ENCODE data around the gene METRNL.

METRNL gene

DNA sequence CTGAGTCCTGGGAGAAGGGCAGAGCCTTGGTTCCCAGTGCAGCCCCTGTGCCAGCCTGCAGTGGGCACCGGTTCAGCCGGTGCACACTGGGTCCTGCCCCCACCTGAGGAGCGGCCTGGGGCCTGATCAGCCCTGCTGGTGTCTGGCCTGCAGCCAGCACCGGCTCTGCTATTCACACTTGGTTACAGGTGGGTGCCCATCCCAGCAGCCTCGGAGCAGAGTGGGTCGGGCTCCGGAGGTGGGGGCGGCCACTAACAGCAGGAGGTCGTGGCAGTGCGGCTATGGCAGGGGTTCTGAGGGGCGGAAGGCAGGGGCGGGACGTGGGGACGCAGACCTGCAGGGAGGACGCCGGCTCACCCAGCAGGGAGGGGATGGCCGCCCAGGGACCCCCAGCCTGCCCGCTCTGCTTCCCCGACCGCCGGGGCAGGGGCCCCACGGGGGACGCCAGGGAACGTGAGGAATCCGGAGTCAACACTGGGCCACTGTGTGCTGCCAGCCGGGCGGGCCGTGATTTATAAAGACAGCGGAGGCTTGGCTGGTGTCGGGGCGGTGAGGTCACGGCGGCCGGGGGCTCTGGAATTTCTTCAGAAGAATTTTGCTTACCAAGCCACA, 20.3 kb downstream of the METRNL start:
- no peaks in the 10 kb centered on the region for H3K9me3 ChIP-seq (ENCODE audit: control insufficient read depth, low read depth, low read length)
- H3K36me3 ChIP-seq (ENCODE audit: control insufficient read depth, low read depth, low read length), result peaks cover 6% of the 10 kb centered on the region
- H3K4me3 ChIP-seq (ENCODE audit: low read length), result peak overlapping the region; percentile 30
- no peaks in the 10 kb centered on the region for H3K27me3 ChIP-seq (ENCODE audit: control insufficient read depth, insufficient read depth, low read length)
- no peak overlapping the region for H3K27ac ChIP-seq (ENCODE audit: low read length)
- H3K9ac ChIP-seq (ENCODE audit: low read length), result no peak overlapping the region
- peaks cover 12% of the 10 kb centered on the region for H3K4me1 ChIP-seq (ENCODE audit: control insufficient read depth, low read depth, low read length)

DNA sequence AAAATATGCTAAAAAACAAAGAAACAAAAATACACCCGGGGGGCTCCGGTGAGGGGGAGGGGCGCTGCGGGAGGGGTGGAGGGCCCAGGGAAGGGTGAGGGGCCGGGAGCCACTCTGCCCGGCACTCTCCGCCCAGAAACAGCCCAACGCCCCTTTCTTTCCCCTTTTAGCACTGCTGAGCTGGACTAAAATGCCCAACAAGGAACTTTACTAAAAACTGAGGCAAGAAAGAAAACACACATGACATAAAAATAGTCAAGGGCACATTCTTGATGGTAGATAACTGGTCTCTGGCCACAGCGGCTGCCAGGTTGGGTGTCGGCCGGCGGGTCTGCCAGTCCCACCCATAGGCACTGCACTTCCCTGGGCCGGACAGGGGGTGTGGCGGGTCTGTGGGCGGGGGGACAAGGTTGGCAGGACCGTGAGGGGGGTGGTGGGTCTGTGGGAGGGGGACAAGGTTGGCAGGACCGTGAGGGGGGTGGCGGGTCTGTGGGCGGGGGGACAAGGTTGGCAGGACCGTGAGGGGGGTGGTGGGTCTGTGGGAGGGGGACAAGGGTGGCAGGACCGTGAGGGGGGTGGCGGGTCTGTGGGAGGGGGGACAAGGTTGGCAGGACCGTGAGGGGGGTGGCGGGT, 20.9 kb downstream of the METRNL start:
- H3K27ac ChIP-seq (ENCODE audit: low read length), result no peak overlapping the region
- H3K4me3 ChIP-seq (ENCODE audit: low read length), result peak overlapping the region; percentile 30
- H3K9me3 ChIP-seq (ENCODE audit: control insufficient read depth, low read depth, low read length), result no peaks in the 10 kb centered on the region
- H3K9ac ChIP-seq (ENCODE audit: low read length), result no peak overlapping the region
- H3K36me3 ChIP-seq (ENCODE audit: control insufficient read depth, low read depth, low read length), result peaks cover 6% of the 10 kb centered on the region
- H3K27me3 ChIP-seq (ENCODE audit: control insufficient read depth, insufficient read depth, low read length), result no peaks in the 10 kb centered on the region
- peaks cover 12% of the 10 kb centered on the region for H3K4me1 ChIP-seq (ENCODE audit: control insufficient read depth, low read depth, low read length)

- Histone ChIP-seq H3K36me3 (ENCODE audit: control insufficient read depth, low read depth, low read length) (peaks cover under 1% of the 10 kb centered on the region), H3K4me1 (ENCODE audit: control insufficient read depth, low read depth, low read length) (peaks cover 12% of the 10 kb centered on the region), H3K9ac (ENCODE audit: low read length) (no peak overlapping the region), H3K27me3 (ENCODE audit: control insufficient read depth, insufficient read depth, low read length) (no peaks in the 10 kb centered on the region), H3K9me3 (ENCODE audit: control insufficient read depth, low read depth, low read length) (no peaks in the 10 kb centered on the region), H3K4me3 (ENCODE audit: low read length) (no peak overlapping the region), H3K27ac (ENCODE audit: low read length) (no peak overlapping the region)
Observed at GRCh38 chr17:83100853-83101391, 21.5 kb downstream of the METRNL start.

- Histone ChIP-seq H3K27ac (ENCODE audit: low read length) (no peak overlapping the region), H3K4me1 (ENCODE audit: control insufficient read depth, low read depth, low read length) (peaks cover 12% of the 10 kb centered on the region), H3K27me3 (ENCODE audit: control insufficient read depth, insufficient read depth, low read length) (no peaks in the 10 kb centered on the region), H3K4me3 (ENCODE audit: low read length) (no peak overlapping the region), H3K9ac (ENCODE audit: low read length) (no peak overlapping the region), H3K9me3 (ENCODE audit: control insufficient read depth, low read depth, low read length) (no peaks in the 10 kb centered on the region), H3K36me3 (ENCODE audit: control insufficient read depth, low read depth, low read length) (no peaks in the 10 kb centered on the region)
Observed at GRCh38 chr17:83101805-83102480, 22.5 kb downstream of the METRNL start.

DNA sequence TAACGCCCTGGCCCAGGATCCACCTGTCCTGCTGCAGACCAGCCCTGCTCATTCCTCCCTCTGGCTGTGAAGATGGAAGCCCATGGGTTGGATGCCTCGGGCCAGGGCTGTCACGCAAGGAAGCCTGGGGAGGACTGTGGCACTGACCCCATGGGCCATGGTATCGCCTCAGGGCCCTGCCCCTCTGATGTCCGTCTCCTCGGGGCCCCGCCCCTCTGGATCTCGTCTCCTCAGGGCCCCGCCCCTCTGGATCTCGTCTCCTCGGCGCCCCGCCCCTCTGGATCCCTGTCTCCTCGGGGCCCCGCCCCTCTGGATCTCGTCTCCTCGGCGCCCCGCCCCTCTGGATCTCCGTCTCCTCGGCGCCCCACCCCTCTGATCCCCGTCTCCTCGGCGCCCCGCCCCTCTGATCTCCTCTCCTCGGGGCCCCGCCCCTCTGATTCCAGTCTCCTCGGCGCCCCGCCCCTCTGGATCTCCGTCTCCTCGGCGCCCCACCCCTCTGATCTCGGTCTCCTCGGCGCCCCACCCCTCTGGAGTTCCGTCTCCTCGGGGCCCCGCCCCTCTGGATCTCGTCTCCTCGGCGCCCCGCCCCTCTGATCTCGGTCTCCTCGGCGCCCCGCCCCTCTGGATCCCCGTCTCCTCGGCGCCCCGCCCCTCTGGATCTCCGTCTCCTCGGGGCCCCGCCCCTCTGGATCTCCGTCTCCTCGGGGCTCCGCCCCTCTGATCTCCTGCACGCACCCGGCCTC, 24.0 kb downstream of the METRNL start:
- Histone ChIP-seq H3K9ac (ENCODE audit: low read length) (no peak overlapping the region), H3K4me3 (ENCODE audit: low read length) (no peak overlapping the region), H3K27ac (ENCODE audit: low read length) (no peak overlapping the region), H3K9me3 (ENCODE audit: control insufficient read depth, low read depth, low read length) (no peaks in the 10 kb centered on the region), H3K27me3 (ENCODE audit: control insufficient read depth, insufficient read depth, low read length) (no peaks in the 10 kb centered on the region), H3K36me3 (ENCODE audit: control insufficient read depth, low read depth, low read length) (no peaks in the 10 kb centered on the region), H3K4me1 (ENCODE audit: control insufficient read depth, low read depth, low read length) (peaks cover 12% of the 10 kb centered on the region)

DNA sequence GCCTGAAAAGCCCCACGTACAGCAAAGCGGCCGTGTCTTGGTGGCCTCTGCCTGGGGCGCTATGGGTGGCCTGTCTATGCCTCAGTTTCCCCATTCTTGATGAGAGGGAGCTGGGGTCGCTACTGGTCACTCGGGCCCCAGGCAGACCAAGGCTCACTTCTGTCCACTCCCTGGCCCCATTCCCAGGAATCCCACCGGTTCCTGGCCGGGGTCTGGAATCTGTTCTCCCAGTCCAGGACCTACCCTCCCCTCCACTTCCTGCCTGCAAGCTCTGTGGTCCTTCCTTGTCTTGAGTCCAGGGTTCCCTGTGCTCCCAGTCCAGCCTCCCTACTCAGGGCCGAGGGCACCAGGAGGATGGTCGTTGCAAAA, 24.5 kb downstream of the METRNL start:
- Histone ChIP-seq H3K27me3 (ENCODE audit: control insufficient read depth, insufficient read depth, low read length) (no peaks in the 10 kb centered on the region), H3K4me1 (ENCODE audit: control insufficient read depth, low read depth, low read length) (peaks cover 11% of the 10 kb centered on the region), H3K4me3 (ENCODE audit: low read length) (no peak overlapping the region), H3K9ac (ENCODE audit: low read length) (no peak overlapping the region), H3K27ac (ENCODE audit: low read length) (no peak overlapping the region), H3K36me3 (ENCODE audit: control insufficient read depth, low read depth, low read length) (no peaks in the 10 kb centered on the region), H3K9me3 (ENCODE audit: control insufficient read depth, low read depth, low read length) (no peaks in the 10 kb centered on the region)

GRCh38 chr17:83104577-83105505, 25.4 kb downstream of the METRNL start:
- no peak overlapping the region for H3K4me3 ChIP-seq (ENCODE audit: low read length)
- no peak overlapping the region for H3K9ac ChIP-seq (ENCODE audit: low read length)
- H3K9me3 ChIP-seq (ENCODE audit: control insufficient read depth, low read depth, low read length), result no peaks in the 10 kb centered on the region
- H3K4me1 ChIP-seq (ENCODE audit: control insufficient read depth, low read depth, low read length), result peaks cover 3% of the 10 kb centered on the region
- no peak overlapping the region for H3K27ac ChIP-seq (ENCODE audit: low read length)
- H3K36me3 ChIP-seq (ENCODE audit: control insufficient read depth, low read depth, low read length), result no peaks in the 10 kb centered on the region
- H3K27me3 ChIP-seq (ENCODE audit: control insufficient read depth, insufficient read depth, low read length), result no peaks in the 10 kb centered on the region

- no peaks in the 10 kb centered on the region for H3K27me3 ChIP-seq (ENCODE audit: control insufficient read depth, insufficient read depth, low read length)
- no peak overlapping the region for H3K9ac ChIP-seq (ENCODE audit: low read length)
- H3K4me3 ChIP-seq (ENCODE audit: low read length), result no peak overlapping the region
- no peaks in the 10 kb centered on the region for H3K36me3 ChIP-seq (ENCODE audit: control insufficient read depth, low read depth, low read length)
- H3K27ac ChIP-seq (ENCODE audit: low read length), result no peak overlapping the region
- no peaks in the 10 kb centered on the region for H3K4me1 ChIP-seq (ENCODE audit: control insufficient read depth, low read depth, low read length)
- no peaks in the 10 kb centered on the region for H3K9me3 ChIP-seq (ENCODE audit: control insufficient read depth, low read depth, low read length)
Observed at GRCh38 chr17:83105512-83105911, 26.1 kb downstream of the METRNL start.

DNA sequence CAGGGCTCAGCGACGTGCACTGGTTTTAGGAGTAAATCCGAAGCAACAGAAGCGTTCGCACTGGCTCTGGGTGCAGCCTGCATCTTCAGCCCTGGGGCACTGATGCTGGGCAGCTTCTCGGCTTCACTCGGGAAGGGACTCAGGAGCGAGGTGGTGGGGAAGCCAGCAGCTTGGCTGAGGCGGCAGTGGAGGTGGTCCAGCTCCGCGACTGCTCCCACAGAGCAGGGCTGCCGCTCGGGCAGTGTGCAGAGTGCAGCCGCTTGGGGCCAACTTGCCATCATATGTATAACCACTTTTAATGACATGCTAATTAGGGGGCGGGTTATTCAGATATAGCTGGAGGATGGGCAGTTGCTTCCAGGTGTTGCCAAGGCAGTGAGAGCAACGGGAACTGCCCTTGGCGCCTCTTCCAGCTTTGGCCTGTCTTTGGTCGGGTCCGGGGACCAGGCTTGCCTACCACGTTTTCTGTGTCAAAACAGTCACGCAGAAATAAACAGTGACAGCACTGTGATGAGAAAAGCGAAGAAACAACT, 26.7 kb downstream of the METRNL start:
- Histone ChIP-seq H3K27ac (ENCODE audit: low read length) (no peak overlapping the region), H3K9ac (ENCODE audit: low read length) (no peak overlapping the region)

DNA sequence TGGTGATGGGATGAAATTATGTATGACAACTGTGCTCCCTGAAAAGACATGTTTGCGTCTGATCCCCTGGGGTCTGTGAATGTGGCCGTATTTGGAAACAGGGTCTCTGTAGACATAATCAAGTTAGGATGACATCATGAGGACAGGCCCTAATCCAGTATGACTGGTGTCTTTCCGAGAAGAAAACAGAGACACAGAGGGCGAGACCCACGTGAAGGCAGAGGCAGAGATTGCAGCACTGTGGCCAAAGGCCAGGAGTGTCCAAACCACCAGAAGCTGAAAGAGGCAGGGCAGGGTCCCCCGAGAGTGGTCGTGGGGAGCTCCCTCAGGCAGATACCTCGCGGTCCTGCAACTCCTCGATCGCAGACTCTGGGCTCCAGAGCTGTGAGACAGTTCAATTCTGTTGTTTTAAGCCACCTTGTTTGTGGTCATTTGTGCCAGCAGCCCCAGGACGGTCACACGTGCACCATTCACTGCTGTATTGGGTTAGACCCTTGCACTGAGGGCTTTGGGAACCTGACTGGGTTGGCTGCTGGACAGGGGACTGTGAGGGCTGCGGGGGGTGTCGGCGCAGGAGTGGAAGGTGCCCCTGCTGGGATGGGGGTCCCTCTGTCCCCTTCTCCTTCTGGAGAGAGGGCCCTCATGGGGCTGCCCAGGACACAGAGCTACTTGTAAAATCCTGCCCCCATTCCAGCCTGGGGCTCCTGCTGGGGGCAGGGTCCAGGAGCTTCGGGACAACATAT, 27.7 kb downstream of the METRNL start:
- Histone ChIP-seq H3K4me1 (ENCODE audit: control insufficient read depth, low read depth, low read length) (no peaks in the 10 kb centered on the region), H3K4me3 (ENCODE audit: low read length) (no peak overlapping the region), H3K9me3 (ENCODE audit: control insufficient read depth, low read depth, low read length) (no peaks in the 10 kb centered on the region), H3K27ac (ENCODE audit: low read length) (no peak overlapping the region), H3K27me3 (ENCODE audit: control insufficient read depth, insufficient read depth, low read length) (no peaks in the 10 kb centered on the region), H3K36me3 (ENCODE audit: control insufficient read depth, low read depth, low read length) (no peaks in the 10 kb centered on the region), H3K9ac (ENCODE audit: low read length) (no peak overlapping the region)

More for the DNA sequence above, 26.7 kb downstream of the METRNL start:
- Histone ChIP-seq H3K4me3 (ENCODE audit: low read length) (no peak overlapping the region), H3K4me1 (ENCODE audit: control insufficient read depth, low read depth, low read length) (no peaks in the 10 kb centered on the region), H3K27me3 (ENCODE audit: control insufficient read depth, insufficient read depth, low read length) (no peaks in the 10 kb centered on the region), H3K36me3 (ENCODE audit: control insufficient read depth, low read depth, low read length) (no peaks in the 10 kb centered on the region), H3K9me3 (ENCODE audit: control insufficient read depth, low read depth, low read length) (no peaks in the 10 kb centered on the region)
